GM21737 (cell line): ENCODE results near the gene PCDHGC3.
A peak's percentile ranks its signal among the peaks of the same experiment; 100 is the strongest.
"Not testable (repeated sequence)": the region's sequence is repeated elsewhere in the genome, so short reads cannot be mapped to it uniquely, and the experiment has no call there.

Experiments
- ATAC-seq: cut with Tn5 transposase; IDR thresholded peaks from one replicate; pipeline ENCODE4 v1.9.1; 2021; ENCODE audit warnings: mild to moderate bottlenecking, moderate library complexity; ENCODE audit not compliant: unreplicated experiment

Gene PCDHGC3

GRCh38 chr5:141475625-141476131, at the start of gene PCDHGC3:
Gene PCDHGC3, plus strand, starts transcription at chr5:141475966. Its CDS starts 151 bp downstream, at chr5:141476117.
- ATAC-seq = peak; percentile 98

GRCh38 chr5:141427783-141428426, 47.9 kb upstream of the PCDHGC3 start:
- ATAC-seq = no peak

GRCh38 chr5:141430332-141431113, 45.2 kb upstream of the PCDHGC3 start, which contains the start of gene PCDHGA12:
Gene PCDHGA12, plus strand, starts transcription at chr5:141430507. Its CDS starts 253 bp downstream, at chr5:141430760.
- ATAC-seq = peak; percentile 81

- ATAC-seq = no peak
Measured at GRCh38 chr5:141431286-141431685, 44.5 kb upstream of the PCDHGC3 start.

DNA sequence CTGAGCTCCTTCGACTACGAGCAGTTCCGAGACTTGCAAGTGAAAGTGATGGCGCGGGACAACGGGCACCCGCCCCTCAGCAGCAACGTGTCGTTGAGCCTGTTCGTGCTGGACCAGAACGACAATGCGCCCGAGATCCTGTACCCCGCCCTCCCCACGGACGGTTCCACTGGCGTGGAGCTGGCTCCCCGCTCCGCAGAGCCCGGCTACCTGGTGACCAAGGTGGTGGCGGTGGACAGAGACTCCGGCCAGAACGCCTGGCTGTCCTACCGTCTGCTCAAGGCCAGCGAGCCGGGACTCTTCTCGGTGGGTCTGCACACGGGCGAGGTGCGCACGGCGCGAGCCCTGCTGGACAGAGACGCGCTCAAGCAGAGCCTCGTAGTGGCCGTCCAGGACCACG, 43.5 kb upstream of the PCDHGC3 start:
- not testable (repeated sequence) for ATAC-seq

GRCh38 chr5:141432726-141433125, 43.0 kb upstream of the PCDHGC3 start:
- ATAC-seq = not testable (repeated sequence)

GRCh38 chr5:141434006-141434405, 41.8 kb upstream of the PCDHGC3 start:
- no peak for ATAC-seq

- ATAC-seq = no peak
Measured at GRCh38 chr5:141437221-141437620, 38.5 kb upstream of the PCDHGC3 start.

- no peak for ATAC-seq
Measured at GRCh38 chr5:141439411-141440141, 36.2 kb upstream of the PCDHGC3 start.

GRCh38 chr5:141440341-141440740, 35.4 kb upstream of the PCDHGC3 start:
- ATAC-seq = no peak

GRCh38 chr5:141441571-141442170, 34.1 kb upstream of the PCDHGC3 start:
- ATAC-seq = no peak

DNA sequence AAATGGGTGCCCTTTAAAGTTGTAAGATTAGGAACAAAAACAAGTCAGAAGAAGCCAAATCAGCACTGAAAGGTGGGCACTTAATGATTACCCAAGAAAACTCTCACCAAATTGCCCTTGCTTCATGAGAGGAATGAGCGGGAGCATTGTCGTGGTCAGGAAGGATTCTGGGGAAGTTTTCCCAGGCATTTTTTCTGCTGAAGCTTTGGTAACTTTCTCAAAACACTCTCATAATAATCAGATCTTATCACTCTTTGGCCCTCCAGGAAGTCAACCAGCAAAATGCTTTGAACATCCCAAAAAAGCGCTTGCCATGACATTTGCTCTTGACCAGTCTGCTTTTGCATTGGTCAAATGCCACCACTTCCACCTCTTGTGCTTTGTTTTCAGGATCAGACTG, 10.4 kb upstream of the PCDHGC3 start:
- no peak for ATAC-seq

GRCh38 chr5:141476132-141476911, 556 bp downstream of the PCDHGC3 start:
- peak; percentile 14 for ATAC-seq

DNA sequence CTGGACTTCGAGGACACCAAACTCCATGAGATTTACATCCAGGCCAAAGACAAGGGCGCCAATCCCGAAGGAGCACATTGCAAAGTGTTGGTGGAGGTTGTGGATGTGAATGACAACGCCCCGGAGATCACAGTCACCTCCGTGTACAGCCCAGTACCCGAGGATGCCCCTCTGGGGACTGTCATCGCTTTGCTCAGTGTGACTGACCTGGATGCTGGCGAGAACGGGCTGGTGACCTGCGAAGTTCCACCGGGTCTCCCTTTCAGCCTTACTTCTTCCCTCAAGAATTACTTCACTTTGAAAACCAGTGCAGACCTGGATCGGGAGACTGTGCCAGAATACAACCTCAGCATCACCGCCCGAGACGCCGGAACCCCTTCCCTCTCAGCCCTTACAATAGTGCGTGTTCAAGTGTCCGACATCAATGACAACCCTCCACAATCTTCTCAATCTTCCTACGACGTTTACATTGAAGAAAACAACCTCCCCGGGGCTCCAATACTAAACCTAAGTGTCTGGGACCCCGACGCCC, 1.3 kb downstream of the PCDHGC3 start:
- no peak for ATAC-seq

GRCh38 chr5:141477815-141478214, 2.0 kb downstream of the PCDHGC3 start:
- ATAC-seq = no peak

- no peak for ATAC-seq
Measured at GRCh38 chr5:141478321-141478945, 2.7 kb downstream of the PCDHGC3 start.

- no peak for ATAC-seq
Measured at GRCh38 chr5:141479776-141480175, 4.0 kb downstream of the PCDHGC3 start.

GRCh38 chr5:141483902-141484301, 8.1 kb downstream of the PCDHGC3 start:
- ATAC-seq = no peak

DNA sequence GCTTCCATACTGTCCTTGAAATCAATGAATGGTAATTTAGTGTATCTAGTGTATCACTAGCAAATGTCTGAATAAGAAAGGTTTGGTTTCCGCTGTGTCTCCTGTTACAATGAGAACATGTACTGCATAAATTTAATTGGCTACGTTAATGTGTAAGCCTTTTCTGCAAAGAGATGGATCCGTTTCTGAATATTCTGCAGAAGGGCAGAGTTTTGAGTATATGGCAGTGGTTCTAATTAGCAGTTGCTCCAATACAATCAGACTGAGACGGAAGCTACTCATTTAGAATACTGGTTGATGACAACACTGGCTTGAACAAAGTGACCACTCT, 8.5 kb downstream of the PCDHGC3 start:
- ATAC-seq = no peak
